ENCODE measurements around the gene GABBR1.

The GABBR1 gene

DNA sequence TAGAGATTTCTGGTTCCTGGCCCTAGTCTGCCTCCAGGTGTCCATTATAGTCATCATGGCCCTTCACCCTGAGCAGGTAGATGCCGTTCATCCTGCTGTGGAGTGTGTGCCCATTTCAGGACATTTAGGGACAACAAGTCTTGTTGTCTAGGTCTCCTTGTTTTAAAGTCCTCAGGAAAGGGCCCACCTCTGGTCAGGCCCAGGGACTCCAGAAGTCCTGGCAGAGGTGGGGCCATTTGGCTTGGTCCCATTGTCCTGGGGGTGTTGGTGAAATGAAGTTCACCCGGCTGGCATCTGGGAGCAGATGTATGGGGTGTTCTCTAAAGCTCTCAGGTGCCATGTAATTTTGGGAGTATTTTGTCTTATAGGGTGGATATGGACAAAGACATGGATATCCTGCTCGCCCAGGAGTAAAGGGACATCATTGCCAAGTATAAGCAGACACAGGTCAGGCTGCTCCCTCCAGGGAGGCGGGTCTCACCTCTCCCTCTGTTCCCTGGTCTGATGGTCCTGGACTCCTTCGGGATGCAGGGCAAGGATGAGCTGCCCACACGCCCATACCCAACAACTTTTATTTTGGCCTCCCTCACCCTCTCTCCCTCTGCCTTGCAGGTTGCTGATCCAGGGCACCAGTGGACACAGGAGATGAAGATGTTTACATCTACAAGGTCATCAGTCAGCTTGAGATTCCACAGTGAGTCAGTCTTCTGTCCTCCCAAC lies 113.5 kb downstream of the GABBR1 start:
- no peak overlapping the region for H3K4me3 Mint-ChIP-seq
- H3K9me3 Mint-ChIP-seq: peaks cover 14% of the 10 kb centered on the region
- no peaks in the 10 kb centered on the region for H3K4me1 Mint-ChIP-seq
- H3K27ac Mint-ChIP-seq: no peak overlapping the region
- peaks cover 5% of the 10 kb centered on the region for H3K27me3 Mint-ChIP-seq (ENCODE audit: low read depth)
- TF ChIP-seq, protein P1, sequence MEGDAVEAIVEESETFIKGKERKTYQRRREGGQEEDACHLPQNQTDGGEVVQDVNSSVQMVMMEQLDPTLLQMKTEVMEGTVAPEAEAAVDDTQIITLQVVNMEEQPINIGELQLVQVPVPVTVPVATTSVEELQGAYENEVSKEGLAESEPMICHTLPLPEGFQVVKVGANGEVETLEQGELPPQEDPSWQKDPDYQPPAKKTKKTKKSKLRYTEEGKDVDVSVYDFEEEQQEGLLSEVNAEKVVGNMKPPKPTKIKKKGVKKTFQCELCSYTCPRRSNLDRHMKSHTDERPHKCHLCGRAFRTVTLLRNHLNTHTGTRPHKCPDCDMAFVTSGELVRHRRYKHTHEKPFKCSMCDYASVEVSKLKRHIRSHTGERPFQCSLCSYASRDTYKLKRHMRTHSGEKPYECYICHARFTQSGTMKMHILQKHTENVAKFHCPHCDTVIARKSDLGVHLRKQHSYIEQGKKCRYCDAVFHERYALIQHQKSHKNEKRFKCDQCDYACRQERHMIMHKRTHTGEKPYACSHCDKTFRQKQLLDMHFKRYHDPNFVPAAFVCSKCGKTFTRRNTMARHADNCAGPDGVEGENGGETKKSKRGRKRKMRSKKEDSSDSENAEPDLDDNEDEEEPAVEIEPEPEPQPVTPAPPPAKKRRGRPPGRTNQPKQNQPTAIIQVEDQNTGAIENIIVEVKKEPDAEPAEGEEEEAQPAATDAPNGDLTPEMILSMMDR (IDR thresholded peaks at IDR 0.05; ENCODE audit: unreplicated experiment in 3 of 3): no peak
- H3K36me3 Mint-ChIP-seq (ENCODE audit: low read depth): no peaks in the 10 kb centered on the region

DNA sequence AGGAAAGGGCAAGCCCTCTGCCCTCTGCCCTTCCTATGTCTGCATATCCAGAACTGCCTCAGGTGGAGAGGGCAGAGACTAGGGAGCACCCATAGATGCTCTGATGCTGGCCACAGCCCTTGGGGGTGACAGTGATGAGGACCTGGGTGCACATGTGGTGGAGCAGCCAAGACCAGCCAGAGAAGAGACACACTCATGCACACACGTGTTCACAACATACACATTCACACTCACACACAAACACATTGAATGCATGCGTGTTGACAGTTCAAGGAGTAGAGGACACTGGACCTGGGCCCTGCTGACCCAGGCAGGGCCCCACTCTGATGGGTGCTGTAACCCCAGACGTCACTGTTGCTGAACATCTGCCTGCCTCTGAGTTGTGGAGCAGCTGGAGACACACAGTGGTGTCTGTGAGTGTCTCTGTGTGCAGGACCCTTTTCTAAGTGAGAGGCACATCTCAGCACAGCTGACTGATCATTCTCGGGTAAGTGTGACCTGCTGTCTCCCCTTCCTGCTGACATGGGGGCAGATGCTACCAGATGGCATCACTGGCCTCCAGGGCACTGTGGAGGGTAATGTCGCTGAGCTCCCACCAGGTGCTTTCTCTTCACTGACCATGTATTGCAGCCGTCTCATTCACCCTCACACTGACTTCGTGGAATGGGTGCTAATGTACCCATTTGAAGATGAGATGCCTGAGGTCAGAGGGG lies 115.1 kb downstream of the GABBR1 start:
- Mint-ChIP-seq H3K4me1 (no peaks in the 10 kb centered on the region), H3K36me3 (ENCODE audit: low read depth) (no peaks in the 10 kb centered on the region), H3K27me3 (ENCODE audit: low read depth) (peaks cover 5% of the 10 kb centered on the region), H3K9me3 (peaks cover 13% of the 10 kb centered on the region), H3K4me3 (no peak overlapping the region), H3K27ac (no peak overlapping the region)
- TF ChIP-seq, protein P1 (IDR thresholded peaks at IDR 0.05; ENCODE audit: unreplicated experiment in 3 of 3): no peak

DNA sequence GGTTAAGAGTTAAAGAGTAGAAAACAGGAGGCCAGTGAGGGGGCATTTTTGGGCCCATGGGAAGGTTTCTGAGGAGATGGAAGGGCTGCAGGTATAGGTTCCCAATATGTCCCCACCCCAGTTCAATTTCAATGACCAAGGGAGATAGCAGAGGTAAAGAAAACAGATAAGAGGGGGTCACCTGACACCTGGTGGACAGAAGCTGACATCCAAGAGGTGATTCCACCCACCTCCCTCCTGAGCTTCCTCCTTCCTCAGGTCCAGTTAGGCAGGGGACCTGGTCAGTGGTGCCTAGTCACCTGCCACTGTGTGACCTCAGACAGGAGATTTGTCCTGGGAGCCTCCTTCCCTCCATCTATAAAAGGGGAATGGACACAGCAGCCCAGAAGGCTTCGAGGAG lies 115.7 kb downstream of the GABBR1 start:
- TF ChIP-seq, protein P1 (IDR thresholded peaks at IDR 0.05; ENCODE audit: unreplicated experiment in 3 of 3): no peak
- H3K4me3 Mint-ChIP-seq: no peak overlapping the region
- H3K27ac Mint-ChIP-seq: no peak overlapping the region
- H3K4me1 Mint-ChIP-seq: no peaks in the 10 kb centered on the region
- H3K27me3 Mint-ChIP-seq (ENCODE audit: low read depth): peaks cover 5% of the 10 kb centered on the region
- H3K9me3 Mint-ChIP-seq: peaks cover 11% of the 10 kb centered on the region
- H3K36me3 Mint-ChIP-seq (ENCODE audit: low read depth): no peaks in the 10 kb centered on the region

DNA sequence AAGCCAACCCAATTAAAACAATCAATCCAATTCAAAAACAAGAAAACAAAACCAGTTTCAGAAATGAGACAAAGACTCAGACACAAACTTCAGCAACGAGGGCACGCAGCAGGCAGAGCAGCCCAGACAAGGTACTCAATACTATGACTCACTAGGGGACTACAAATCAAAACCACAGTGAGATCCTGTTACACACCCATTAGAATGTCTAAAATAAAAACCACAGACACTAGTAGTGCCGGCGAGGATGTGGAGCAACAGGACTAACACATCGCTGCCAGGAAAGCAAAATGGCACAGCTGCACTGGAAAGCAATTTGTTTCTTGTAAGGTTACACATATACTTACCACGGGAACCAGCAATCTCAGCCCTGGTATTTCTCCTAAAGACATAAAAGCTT lies 116.9 kb downstream of the GABBR1 start:
- H3K27ac Mint-ChIP-seq: no peak overlapping the region
- H3K4me1 Mint-ChIP-seq: no peaks in the 10 kb centered on the region
- TF ChIP-seq, protein P1 (IDR thresholded peaks at IDR 0.05; ENCODE audit: unreplicated experiment in 3 of 3): no peak
- H3K27me3 Mint-ChIP-seq (ENCODE audit: low read depth): peaks cover 5% of the 10 kb centered on the region
- H3K36me3 Mint-ChIP-seq (ENCODE audit: low read depth): no peaks in the 10 kb centered on the region
- no peak overlapping the region for H3K4me3 Mint-ChIP-seq
- H3K9me3 Mint-ChIP-seq: peaks cover 11% of the 10 kb centered on the region

DNA sequence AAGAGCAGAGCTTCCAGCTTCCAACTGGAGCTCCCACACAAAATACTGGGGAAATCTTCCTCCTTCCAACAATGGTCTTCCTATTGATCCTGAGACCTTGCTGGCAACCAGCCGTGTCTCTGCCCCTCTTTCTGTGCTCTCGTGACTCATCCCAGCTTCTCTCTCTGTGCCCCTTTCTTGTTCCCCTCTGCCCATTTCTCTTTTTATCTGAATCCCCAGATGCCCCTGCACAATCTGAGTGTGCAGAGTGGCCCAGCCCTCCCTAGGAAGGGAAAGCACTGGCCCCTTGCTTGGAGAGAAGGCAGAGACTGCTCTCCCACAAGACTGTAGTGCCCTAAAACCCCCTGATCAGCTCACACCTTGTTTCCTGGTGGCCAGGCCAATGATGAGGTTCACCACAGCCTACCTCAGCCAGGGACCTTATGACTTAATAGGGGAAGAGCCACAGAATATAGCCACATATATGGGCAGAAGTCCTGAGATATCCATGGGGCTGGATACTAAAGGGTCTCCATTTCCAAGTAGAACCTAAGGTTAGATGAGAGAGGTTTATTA lies 122.2 kb downstream of the GABBR1 start:
- peaks cover 6% of the 10 kb centered on the region for H3K27me3 Mint-ChIP-seq (ENCODE audit: low read depth)
- no peak overlapping the region for H3K27ac Mint-ChIP-seq
- no peaks in the 10 kb centered on the region for H3K4me1 Mint-ChIP-seq
- no peaks in the 10 kb centered on the region for H3K36me3 Mint-ChIP-seq (ENCODE audit: low read depth)
- TF ChIP-seq, protein P1 (IDR thresholded peaks at IDR 0.05; ENCODE audit: unreplicated experiment in 3 of 3): no peak
- peaks cover 5% of the 10 kb centered on the region for H3K9me3 Mint-ChIP-seq
- H3K4me3 Mint-ChIP-seq: no peak overlapping the region

All from nephron (organoid).